WTC11 (cell line): ENCODE measurements around the gene CDNF. TPM values are rescaled to one million over a fixed set of nuclear protein-coding genes. Genes with fewer than 3 reads are reported as not detected.

Experiments used
- ATAC-seq: fragments of 200-7000 bp; cut with Tn5 transposase; 2 replicates; pipeline ENCODE4 v1.10.0; 2021; ENCODE audit warnings: mild to moderate bottlenecking, moderate library complexity
- CTCF ChIA-PET: fragments of 300-600 bp; sonication (Branson Sonifier 250); formaldehyde crosslinking; loops from one replicate; lab custom pipeline; 2021; ENCODE audit warnings: antibody characterized with exemption; lab: Charles Lee
- POLR2A ChIA-PET: fragments of 350-600 bp; sonication (Branson Sonifier 250); formaldehyde crosslinking; loops from one replicate; lab custom pipeline; 2021; ENCODE audit warnings: antibody characterized with exemption; lab: Charles Lee
- DNase-seq: peaks from one replicate; pipeline ENCODE4 v3.0.0; 2021; ENCODE audit warnings: low spot score
- H3K27ac Mint-ChIP-seq: 2 replicates; pipeline ENCODE4 v1.8.0; 2021; ENCODE audit warnings: mixed read lengths
- H3K27me3 Mint-ChIP-seq: 2 replicates; pipeline ENCODE4 v1.8.0; 2021; ENCODE audit warnings: low read depth, mild to moderate bottlenecking, moderate library complexity, mixed read lengths
- H3K36me3 Mint-ChIP-seq: 2 replicates; pipeline ENCODE4 v1.8.0; 2021; ENCODE audit warnings: mixed read lengths
- H3K4me1 Mint-ChIP-seq: 2 replicates; pipeline ENCODE4 v1.8.0; 2022; ENCODE audit warnings: mixed read lengths
- H3K4me3 Mint-ChIP-seq: 2 replicates; pipeline ENCODE4 v1.8.0; 2021; ENCODE audit warnings: mild to moderate bottlenecking, moderate library complexity, mixed read lengths
- H3K9me3 Mint-ChIP-seq: 2 replicates; pipeline ENCODE4 v1.8.0; 2021; ENCODE audit warnings: mixed read lengths
- ELF4 ChIP-seq: sonication (generic); formaldehyde crosslinking; IDR thresholded peaks from 2 replicates; pipeline ENCODE4 v1.8.1; 2022; ENCODE audit warnings: low read depth, mild to moderate bottlenecking, moderate library complexity, missing genetic modification reagents
- FOXK1 ChIP-seq: sonication (generic); formaldehyde crosslinking; IDR thresholded peaks from 2 replicates; pipeline ENCODE4 v1.8.0; 2022; ENCODE audit warnings: mild to moderate bottlenecking, moderate library complexity, missing genetic modification reagents
- FOXP1 ChIP-seq: sonication (generic); formaldehyde crosslinking; IDR thresholded peaks from 2 replicates; pipeline ENCODE4 v1.8.0; 2022; ENCODE audit warnings: missing genetic modification reagents, mild to moderate bottlenecking, moderate library complexity, borderline replicate concordance
- GABPB1 ChIP-seq: sonication (generic); formaldehyde crosslinking; IDR thresholded peaks from 2 replicates; pipeline ENCODE4 v1.8.1; 2023; ENCODE audit warnings: mild to moderate bottlenecking, missing genetic modification reagents
- GRHL2 ChIP-seq: fragments of 250-450 bp; sonication (Bioruptor Pico); IDR thresholded peaks from 2 replicates; pipeline ENCODE4 v1.8.0; 2022; ENCODE audit warnings: mild to moderate bottlenecking, moderate library complexity; ENCODE audit not compliant: insufficient replicate concordance, severe bottlenecking
- MXD4 ChIP-seq: fragments of 250-450 bp; sonication (Bioruptor Pico); IDR thresholded peaks from 2 replicates; pipeline ENCODE4 v1.8.0; 2021; ENCODE audit warnings: mild to moderate bottlenecking, moderate library complexity, borderline replicate concordance
- MYBL2 ChIP-seq: sonication (generic); formaldehyde crosslinking; IDR thresholded peaks from 2 replicates; pipeline ENCODE4 v1.8.1; 2023; ENCODE audit warnings: mild to moderate bottlenecking, moderate library complexity, missing genetic modification reagents
- NR1H2 ChIP-seq: sonication (generic); formaldehyde crosslinking; IDR thresholded peaks from 2 replicates; pipeline ENCODE4 v1.9.0; 2021; ENCODE audit warnings: mild to moderate bottlenecking, moderate library complexity, missing genetic modification reagents
- NR3C1 ChIP-seq: sonication (generic); formaldehyde crosslinking; conservative IDR thresholded peaks from 2 replicates; pipeline ENCODE4 v1.8.1; 2023; ENCODE audit warnings: low read depth, mild to moderate bottlenecking, missing genetic modification reagents
- OVOL2 ChIP-seq: fragments of 250-450 bp; sonication (Bioruptor Pico); IDR thresholded peaks from 2 replicates; pipeline ENCODE4 v1.9.0; 2021; ENCODE audit warnings: mild to moderate bottlenecking, borderline replicate concordance
- TCF7 ChIP-seq: sonication (generic); formaldehyde crosslinking; IDR thresholded peaks from 2 replicates; pipeline ENCODE4 v1.8.0; 2022; ENCODE audit warnings: mild to moderate bottlenecking, low read depth, missing genetic modification reagents, moderate library complexity
- ZBTB21 ChIP-seq: sonication (generic); formaldehyde crosslinking; IDR thresholded peaks from 2 replicates; pipeline ENCODE4 v1.8.1; 2023; ENCODE audit warnings: mild to moderate bottlenecking, missing genetic modification reagents, borderline replicate concordance
- ZNF138 ChIP-seq: sonication (generic); formaldehyde crosslinking; conservative IDR thresholded peaks from 2 replicates; pipeline ENCODE4 v1.8.1; 2022; ENCODE audit warnings: mild to moderate bottlenecking, moderate library complexity, missing genetic modification reagents
- ZNF219 ChIP-seq: sonication (generic); formaldehyde crosslinking; IDR thresholded peaks from 2 replicates; pipeline ENCODE4 v1.8.0; 2023; ENCODE audit warnings: missing genetic modification reagents, mild to moderate bottlenecking, borderline replicate concordance
- total RNA-seq: library from RNA; stranded (reverse); gene quantifications from 3 replicates; pipeline ENCODE4 v1.2.3, GENCODE V29; 2021
- TF ChIP-seq, protein P1 (sequence below): sonication (generic); formaldehyde crosslinking; IDR thresholded peaks from 2 replicates; pipeline ENCODE4 v1.8.1; 2023; ENCODE audit warnings: mild to moderate bottlenecking, missing genetic modification reagents
- TF ChIP-seq, protein P2 (sequence below): sonication (generic); formaldehyde crosslinking; IDR thresholded peaks from 2 replicates; pipeline ENCODE4 v1.8.0; 2022; ENCODE audit warnings: mild to moderate bottlenecking, missing genetic modification reagents
- TF ChIP-seq, protein P3 (sequence below): sonication (generic); formaldehyde crosslinking; IDR thresholded peaks from 2 replicates; pipeline ENCODE4 v1.8.1; 2023; ENCODE audit warnings: mild to moderate bottlenecking, missing genetic modification reagents, moderate library complexity
- TF ChIP-seq, protein P4 (sequence below): sonication (generic); formaldehyde crosslinking; IDR thresholded peaks from 2 replicates; pipeline ENCODE4 v1.8.0; 2022; ENCODE audit warnings: mild to moderate bottlenecking, missing genetic modification reagents
- TF ChIP-seq, protein P5 (sequence below): sonication (generic); formaldehyde crosslinking; IDR thresholded peaks from 2 replicates; pipeline ENCODE4 v1.8.1; 2023; ENCODE audit warnings: mild to moderate bottlenecking, missing genetic modification reagents
- TF ChIP-seq, protein P6 (sequence below): sonication (generic); formaldehyde crosslinking; IDR thresholded peaks from 2 replicates; pipeline ENCODE4 v1.8.1; 2023; ENCODE audit warnings: mild to moderate bottlenecking, missing genetic modification reagents, moderate library complexity

Gene CDNF
- total RNA-seq, 1 experiment from 2014 or later: 1.4 TPM

DNA sequence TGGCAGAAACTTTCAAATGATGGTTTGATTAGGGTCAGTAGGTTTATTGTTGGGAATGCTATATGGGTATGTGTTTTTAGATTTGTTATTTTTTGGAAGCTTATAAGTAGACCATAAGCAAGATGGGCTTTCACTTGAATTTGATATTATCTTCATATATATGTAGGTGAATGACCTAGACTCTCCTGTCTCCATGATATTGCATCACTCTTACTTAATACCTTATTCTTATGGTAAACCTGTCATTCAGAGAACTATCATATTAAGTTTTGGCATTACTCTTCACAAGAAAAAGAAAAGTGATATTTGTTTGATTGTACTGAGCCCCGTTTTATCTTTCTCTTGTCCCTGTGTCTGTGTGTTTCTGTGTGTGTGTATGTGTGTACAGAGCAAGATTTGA, 17.6 kb upstream of the CDNF start:
- POLR2A ChIA-PET: no interaction called here
- Mint-ChIP-seq H3K4me3 (no peak overlapping the region), H3K27me3 (no peaks in the 10 kb centered on the region), H3K9me3 (no peaks in the 10 kb centered on the region), H3K36me3 (peaks cover 32% of the 10 kb centered on the region), H3K27ac (no peak overlapping the region), H3K4me1 (no peaks in the 10 kb centered on the region)
- TF ChIP-seq, protein P1, sequence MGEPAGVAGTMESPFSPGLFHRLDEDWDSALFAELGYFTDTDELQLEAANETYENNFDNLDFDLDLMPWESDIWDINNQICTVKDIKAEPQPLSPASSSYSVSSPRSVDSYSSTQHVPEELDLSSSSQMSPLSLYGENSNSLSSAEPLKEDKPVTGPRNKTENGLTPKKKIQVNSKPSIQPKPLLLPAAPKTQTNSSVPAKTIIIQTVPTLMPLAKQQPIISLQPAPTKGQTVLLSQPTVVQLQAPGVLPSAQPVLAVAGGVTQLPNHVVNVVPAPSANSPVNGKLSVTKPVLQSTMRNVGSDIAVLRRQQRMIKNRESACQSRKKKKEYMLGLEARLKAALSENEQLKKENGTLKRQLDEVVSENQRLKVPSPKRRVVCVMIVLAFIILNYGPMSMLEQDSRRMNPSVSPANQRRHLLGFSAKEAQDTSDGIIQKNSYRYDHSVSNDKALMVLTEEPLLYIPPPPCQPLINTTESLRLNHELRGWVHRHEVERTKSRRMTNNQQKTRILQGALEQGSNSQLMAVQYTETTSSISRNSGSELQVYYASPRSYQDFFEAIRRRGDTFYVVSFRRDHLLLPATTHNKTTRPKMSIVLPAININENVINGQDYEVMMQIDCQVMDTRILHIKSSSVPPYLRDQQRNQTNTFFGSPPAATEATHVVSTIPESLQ (CRISPR knock-in tag): no peak
- no peak for TF ChIP-seq ELF4 (CRISPR knock-in tag)
- TF ChIP-seq FOXK1 (CRISPR knock-in tag): no peak
- no peak for TF ChIP-seq MYBL2
- TF ChIP-seq ZNF219 (CRISPR knock-in tag): no peak
- no peak for TF ChIP-seq GRHL2 (CRISPR knock-in tag)
- TF ChIP-seq, protein P2, sequence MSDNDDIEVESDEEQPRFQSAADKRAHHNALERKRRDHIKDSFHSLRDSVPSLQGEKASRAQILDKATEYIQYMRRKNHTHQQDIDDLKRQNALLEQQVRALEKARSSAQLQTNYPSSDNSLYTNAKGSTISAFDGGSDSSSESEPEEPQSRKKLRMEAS (CRISPR knock-in tag): no peak
- no peak for ATAC-seq
- CTCF ChIA-PET: no interaction called here
- no peak for DNase-seq

DNA sequence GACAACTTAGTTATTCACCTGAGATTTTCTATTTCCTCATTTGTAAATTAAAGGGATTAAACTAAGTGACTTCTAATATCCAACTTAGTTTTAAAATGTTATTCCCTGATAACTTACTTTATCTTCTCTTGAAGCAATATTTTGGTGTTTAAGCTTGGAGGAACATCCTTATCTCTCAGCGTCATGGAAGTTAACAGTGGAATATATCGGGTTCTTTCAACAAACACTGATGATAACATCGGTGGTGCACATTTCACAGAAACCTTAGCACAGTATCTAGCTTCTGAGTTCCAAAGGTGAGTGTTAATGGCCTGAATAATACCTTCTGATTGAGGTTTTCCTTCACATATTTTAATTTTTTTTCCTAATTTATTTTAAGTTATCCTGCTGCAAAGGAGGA, 14.4 kb upstream of the CDNF start:
- TF ChIP-seq FOXP1 (CRISPR knock-in tag) (no peak), OVOL2 (no peak), NR1H2 (CRISPR knock-in tag) (no peak), ZBTB21 (CRISPR knock-in tag) (no peak), NR3C1 (CRISPR knock-in tag) (no peak), TCF7 (CRISPR knock-in tag) (no peak), ZNF138 (CRISPR knock-in tag) (no peak), MXD4 (CRISPR knock-in tag) (no peak), GABPB1 (no peak)
- TF ChIP-seq, protein P3, sequence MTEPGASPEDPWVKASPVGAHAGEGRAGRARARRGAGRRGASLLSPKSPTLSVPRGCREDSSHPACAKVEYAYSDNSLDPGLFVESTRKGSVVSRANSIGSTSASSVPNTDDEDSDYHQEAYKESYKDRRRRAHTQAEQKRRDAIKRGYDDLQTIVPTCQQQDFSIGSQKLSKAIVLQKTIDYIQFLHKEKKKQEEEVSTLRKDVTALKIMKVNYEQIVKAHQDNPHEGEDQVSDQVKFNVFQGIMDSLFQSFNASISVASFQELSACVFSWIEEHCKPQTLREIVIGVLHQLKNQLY: no peak
- TF ChIP-seq, protein P1 (CRISPR knock-in tag): no peak
- TF ChIP-seq, protein P4, sequence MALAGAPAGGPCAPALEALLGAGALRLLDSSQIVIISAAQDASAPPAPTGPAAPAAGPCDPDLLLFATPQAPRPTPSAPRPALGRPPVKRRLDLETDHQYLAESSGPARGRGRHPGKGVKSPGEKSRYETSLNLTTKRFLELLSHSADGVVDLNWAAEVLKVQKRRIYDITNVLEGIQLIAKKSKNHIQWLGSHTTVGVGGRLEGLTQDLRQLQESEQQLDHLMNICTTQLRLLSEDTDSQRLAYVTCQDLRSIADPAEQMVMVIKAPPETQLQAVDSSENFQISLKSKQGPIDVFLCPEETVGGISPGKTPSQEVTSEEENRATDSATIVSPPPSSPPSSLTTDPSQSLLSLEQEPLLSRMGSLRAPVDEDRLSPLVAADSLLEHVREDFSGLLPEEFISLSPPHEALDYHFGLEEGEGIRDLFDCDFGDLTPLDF (CRISPR knock-in tag): no peak
- TF ChIP-seq, protein P5, sequence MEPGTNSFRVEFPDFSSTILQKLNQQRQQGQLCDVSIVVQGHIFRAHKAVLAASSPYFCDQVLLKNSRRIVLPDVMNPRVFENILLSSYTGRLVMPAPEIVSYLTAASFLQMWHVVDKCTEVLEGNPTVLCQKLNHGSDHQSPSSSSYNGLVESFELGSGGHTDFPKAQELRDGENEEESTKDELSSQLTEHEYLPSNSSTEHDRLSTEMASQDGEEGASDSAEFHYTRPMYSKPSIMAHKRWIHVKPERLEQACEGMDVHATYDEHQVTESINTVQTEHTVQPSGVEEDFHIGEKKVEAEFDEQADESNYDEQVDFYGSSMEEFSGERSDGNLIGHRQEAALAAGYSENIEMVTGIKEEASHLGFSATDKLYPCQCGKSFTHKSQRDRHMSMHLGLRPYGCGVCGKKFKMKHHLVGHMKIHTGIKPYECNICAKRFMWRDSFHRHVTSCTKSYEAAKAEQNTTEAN (CRISPR knock-in tag): no peak
- TF ChIP-seq, protein P6, sequence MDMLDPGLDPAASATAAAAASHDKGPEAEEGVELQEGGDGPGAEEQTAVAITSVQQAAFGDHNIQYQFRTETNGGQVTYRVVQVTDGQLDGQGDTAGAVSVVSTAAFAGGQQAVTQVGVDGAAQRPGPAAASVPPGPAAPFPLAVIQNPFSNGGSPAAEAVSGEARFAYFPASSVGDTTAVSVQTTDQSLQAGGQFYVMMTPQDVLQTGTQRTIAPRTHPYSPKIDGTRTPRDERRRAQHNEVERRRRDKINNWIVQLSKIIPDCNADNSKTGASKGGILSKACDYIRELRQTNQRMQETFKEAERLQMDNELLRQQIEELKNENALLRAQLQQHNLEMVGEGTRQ (CRISPR knock-in tag): no peak
- CTCF ChIA-PET: no interaction called here
- Mint-ChIP-seq H3K27me3 (no peaks in the 10 kb centered on the region), H3K9me3 (no peaks in the 10 kb centered on the region), H3K4me3 (no peak overlapping the region), H3K27ac (no peak overlapping the region), H3K36me3 (peaks cover 27% of the 10 kb centered on the region), H3K4me1 (no peaks in the 10 kb centered on the region)
- POLR2A ChIA-PET: no interaction called here
- DNase-seq (no peak), ATAC-seq (no peak)
